Thoracic aorta (tissue), 2 donors: ENCODE measurements around the gene SLC6A6. TPM values are rescaled to one million over a fixed set of nuclear protein-coding genes. Genes with fewer than 3 reads are reported as not detected.

Experiments used
- ATAC-seq: fragments of 150-250 bp; one replicate; pipeline ENCODE4 v1.8.0; 2017; ENCODE audit warnings: low read depth; ENCODE audit not compliant: insufficient number of reproducible peaks, low FRiP score
- DNase-seq: peaks from one replicate; pipeline ENCODE4 v3.0.0-alpha.2; 2020; ENCODE audit warnings: low spot score
- H3K27ac ChIP-seq, 2 donors: fragments of 200-600 bp; sonication (generic); 1 replicate in 1 of 2; 2 replicates in 1 of 2; pipeline ENCODE4 v1.5.1; 2016; ENCODE audit warnings: mild to moderate bottlenecking in 2 of 2, moderate library complexity in 2 of 2
- H3K27me3 ChIP-seq: fragments of 200-600 bp; sonication (generic); replicated peaks from 2 replicates; pipeline ENCODE4 v1.6.0; 2016; ENCODE audit warnings: mild to moderate bottlenecking; ENCODE audit not compliant: insufficient read depth
- H3K36me3 ChIP-seq: fragments of 200-600 bp; sonication (generic); one replicate; pipeline ENCODE4 v1.5.1; 2016
- H3K4me1 ChIP-seq, 2 donors: fragments of 200-600 bp; sonication (generic); 1 replicate in 1 of 2; 2 replicates in 1 of 2; pipeline versions ENCODE4 v1.5.1 to v1.6.0; 2016; ENCODE audit warnings: low read depth in 2 of 2, mild to moderate bottlenecking in 1 of 2; ENCODE audit not compliant: control insufficient read depth in 1 of 2
- H3K4me3 ChIP-seq: fragments of 200-600 bp; sonication (generic); 2 replicates; pipeline ENCODE4 v1.5.1; 2016; ENCODE audit warnings: mild to moderate bottlenecking
- H3K9me3 ChIP-seq: fragments of 200-600 bp; sonication (generic); 2 replicates; pipeline ENCODE4 v1.5.1; 2016
- total RNA-seq, 2 donors: library from RNA; depleted of rRNA; stranded (reverse); fragments of >200 nt; gene quantifications; one replicate each; pipeline versions ENCODE4 v1.1.0 to v1.2.3, GENCODE V29; 2016
- TF ChIP-seq, protein P1 (sequence below): fragments of 200-600 bp; sonication (generic); IDR thresholded peaks from one replicate; pipeline ENCODE4 v1.5.1; 2019; ENCODE audit warnings: antibody characterized with exemption

Gene SLC6A6
- total RNA-seq, 2 donors from 2014 or later, result 33.5 to 45.5 TPM

- DNase-seq (no peak), ATAC-seq (no peak)
- Histone ChIP-seq H3K27ac (no peak overlapping the region), H3K27me3 (no peaks in the 10 kb centered on the region), H3K4me1 (no peaks in the 10 kb centered on the region), H3K9me3 (no peaks in the 10 kb centered on the region), H3K4me3 (no peak overlapping the region), H3K36me3 (no peaks in the 10 kb centered on the region)
- TF ChIP-seq, protein P1, sequence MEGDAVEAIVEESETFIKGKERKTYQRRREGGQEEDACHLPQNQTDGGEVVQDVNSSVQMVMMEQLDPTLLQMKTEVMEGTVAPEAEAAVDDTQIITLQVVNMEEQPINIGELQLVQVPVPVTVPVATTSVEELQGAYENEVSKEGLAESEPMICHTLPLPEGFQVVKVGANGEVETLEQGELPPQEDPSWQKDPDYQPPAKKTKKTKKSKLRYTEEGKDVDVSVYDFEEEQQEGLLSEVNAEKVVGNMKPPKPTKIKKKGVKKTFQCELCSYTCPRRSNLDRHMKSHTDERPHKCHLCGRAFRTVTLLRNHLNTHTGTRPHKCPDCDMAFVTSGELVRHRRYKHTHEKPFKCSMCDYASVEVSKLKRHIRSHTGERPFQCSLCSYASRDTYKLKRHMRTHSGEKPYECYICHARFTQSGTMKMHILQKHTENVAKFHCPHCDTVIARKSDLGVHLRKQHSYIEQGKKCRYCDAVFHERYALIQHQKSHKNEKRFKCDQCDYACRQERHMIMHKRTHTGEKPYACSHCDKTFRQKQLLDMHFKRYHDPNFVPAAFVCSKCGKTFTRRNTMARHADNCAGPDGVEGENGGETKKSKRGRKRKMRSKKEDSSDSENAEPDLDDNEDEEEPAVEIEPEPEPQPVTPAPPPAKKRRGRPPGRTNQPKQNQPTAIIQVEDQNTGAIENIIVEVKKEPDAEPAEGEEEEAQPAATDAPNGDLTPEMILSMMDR, result no peak
These were observed 92.0 kb downstream of the SLC6A6 start for GRCh38 chr3:14494279-14494972.

GRCh38 chr3:14494973-14495300 lies 92.5 kb downstream of the SLC6A6 start:
- DNase-seq (no peak), ATAC-seq (no peak)
- no peak overlapping the region for H3K27ac ChIP-seq
- no peaks in the 10 kb centered on the region for H3K4me1 ChIP-seq
- H3K4me3 ChIP-seq, result no peak overlapping the region
- TF ChIP-seq, protein P1, result no peak
- H3K27me3 ChIP-seq, result no peaks in the 10 kb centered on the region
- H3K9me3 ChIP-seq, result no peaks in the 10 kb centered on the region
- H3K36me3 ChIP-seq, result no peaks in the 10 kb centered on the region

GRCh38 chr3:14496351-14496750 lies 93.9 kb downstream of the SLC6A6 start:
- no peak for ATAC-seq
- Histone ChIP-seq H3K9me3 (no peaks in the 10 kb centered on the region), H3K4me3 (no peak overlapping the region), H3K27ac (no peak overlapping the region), H3K36me3 (no peaks in the 10 kb centered on the region), H3K27me3 (no peaks in the 10 kb centered on the region), H3K4me1 (no peaks in the 10 kb centered on the region)
- no peak for DNase-seq
- TF ChIP-seq, protein P1, result no peak

DNA sequence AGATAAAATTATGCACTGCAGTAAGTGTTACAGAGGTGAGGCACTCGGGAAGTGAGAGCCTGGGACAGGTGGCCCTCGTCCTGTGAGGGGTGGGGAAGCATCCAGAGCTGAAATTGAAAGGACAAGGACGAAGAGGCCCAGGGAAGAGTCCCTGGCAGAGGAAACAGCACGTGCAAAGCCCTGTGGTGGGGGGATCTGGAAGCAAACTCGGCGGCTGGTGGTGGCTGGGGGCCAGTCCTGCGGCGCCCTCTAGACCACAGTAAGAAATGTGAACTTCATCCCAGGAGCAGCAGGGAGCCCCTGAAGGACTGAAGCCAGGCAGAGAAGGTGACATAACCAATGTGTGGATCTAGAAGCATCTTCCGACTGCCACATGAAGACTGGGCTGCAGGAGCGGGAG lies 94.9 kb downstream of the SLC6A6 start:
- H3K4me1 ChIP-seq, result no peaks in the 10 kb centered on the region
- DNase-seq (no peak), ATAC-seq (no peak)
- no peak overlapping the region for H3K4me3 ChIP-seq
- no peaks in the 10 kb centered on the region for H3K27me3 ChIP-seq
- no peaks in the 10 kb centered on the region for H3K36me3 ChIP-seq
- no peak overlapping the region for H3K27ac ChIP-seq
- H3K9me3 ChIP-seq, result peaks cover 3% of the 10 kb centered on the region
- TF ChIP-seq, protein P1, result no peak

DNA sequence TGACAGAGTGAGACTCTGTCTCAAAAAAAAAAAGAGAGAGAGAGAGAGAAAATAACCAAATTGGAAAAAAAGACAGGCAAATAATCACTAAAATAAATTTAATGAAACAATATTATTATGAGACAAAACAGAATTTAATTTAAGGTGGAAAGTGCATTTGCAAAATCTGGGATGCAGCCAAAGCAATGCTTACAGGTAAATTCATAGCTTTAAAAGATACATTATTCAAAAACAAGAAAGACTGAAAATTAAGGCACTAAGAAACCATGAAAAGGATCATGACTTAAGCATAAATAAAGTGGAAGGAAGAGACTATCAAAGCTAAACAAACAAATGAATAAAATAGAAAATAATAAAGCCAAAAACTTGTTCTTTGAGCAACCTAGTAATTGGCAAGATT lies 100.1 kb downstream of the SLC6A6 start:
- Histone ChIP-seq H3K4me1 (no peaks in the 10 kb centered on the region), H3K27ac (no peak overlapping the region), H3K27me3 (no peaks in the 10 kb centered on the region), H3K36me3 (no peaks in the 10 kb centered on the region), H3K4me3 (no peak overlapping the region), H3K9me3 (peaks cover 11% of the 10 kb centered on the region)
- TF ChIP-seq, protein P1, result no peak
- ATAC-seq, result no peak
- DNase-seq, result no peak
